Vagina (tissue), 2 donors: ENCODE data around the gene CUX1.

Experiments
- CTCF ChIP-seq, 3 experiments: fragments of 450-650 bp in 2 of 3; fragments of 200-600 bp in 1 of 3; sonication (generic) in 1 of 3; IDR thresholded peaks; one replicate each; pipeline ENCODE4 v1.5.1; 2017 to 2019; ENCODE audit warnings: antibody characterized with exemption in 3 of 3, mild to moderate bottlenecking in 2 of 3, moderate library complexity in 2 of 3
- POLR2A ChIP-seq, 2 donors: fragments of 450-650 bp; IDR thresholded peaks; one replicate each; pipeline ENCODE4 v1.6.1; 2017; ENCODE audit warnings: antibody characterized with exemption in 2 of 2, mild to moderate bottlenecking in 2 of 2, moderate library complexity in 2 of 2

DNA sequence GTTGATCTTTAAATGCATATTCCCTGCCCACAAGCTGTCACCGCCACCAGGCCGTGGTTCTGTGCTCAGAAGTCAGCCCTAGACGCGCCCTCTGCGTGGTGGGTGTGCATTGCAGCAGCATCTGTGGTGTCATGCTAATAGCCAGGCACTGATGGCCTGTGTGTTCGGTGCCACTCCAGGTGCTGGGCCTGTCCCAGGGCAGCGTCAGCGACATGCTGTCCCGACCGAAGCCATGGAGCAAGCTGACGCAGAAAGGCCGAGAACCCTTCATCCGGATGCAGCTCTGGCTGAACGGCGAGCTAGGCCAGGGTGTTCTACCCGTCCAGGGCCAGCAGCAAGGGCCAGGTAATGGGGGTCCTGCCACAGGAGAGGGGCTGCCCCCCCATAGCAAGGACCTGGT lies 386.8 kb downstream of the CUX1 start:
- no peak for TF ChIP-seq CTCF (IDR thresholded peaks at IDR 0.05)
- no peak for TF ChIP-seq POLR2A (IDR thresholded peaks at IDR 0.05)
